Cardiac septum (tissue), 1 donor: Measurements from ENCODE around the gene IGFBPL1. TPM values are rescaled to one million over a fixed set of nuclear protein-coding genes. Genes with fewer than 3 reads are reported as not detected.
"Not testable (repeated sequence)": the region's sequence is repeated elsewhere in the genome, so short reads cannot be mapped to it uniquely, and the experiment has no call there.

Source experiments
- DNase-seq: peaks from one replicate; pipeline ENCODE4 v3.0.0-alpha.2; 2020; ENCODE audit warnings: low spot score
- intact Hi-C: fragments of 100-400 bp; cut with DNase I; formaldehyde crosslinking; loops from one replicate; pipeline ENCODE4 v1.14.0; 2022
- total RNA-seq: library from RNA; stranded (reverse); fragmentation: NEBNext Ultra II Directional; extraction: Animal tissue kit (Norgen Biotek cat#: 25700); gene quantifications from one replicate; pipeline ENCODE4 v1.2.1, GENCODE V29; 2021
- donor health status: DM: no; HTN: no; CAD: no.

The IGFBPL1 gene
- total RNA-seq, 1 donor from 2014 or later: 0.30 TPM

GRCh38 chr9:38405785-38406184, 18.5 kb downstream of the IGFBPL1 start:
- intact Hi-C loops: no loop called here
- no peak for DNase-seq

- intact Hi-C loops: loop anchor here (5.0 kb wide), 1 partner anchor 657 kb away; no protein-coding TSS in a partner anchor
- no peak for DNase-seq
Observed at GRCh38 chr9:38404314-38404713, 19.9 kb downstream of the IGFBPL1 start.

GRCh38 chr9:38401994-38402393, 22.3 kb downstream of the IGFBPL1 start:
- intact Hi-C loops: loop anchor here (5.0 kb wide), 1 partner anchor 655 kb away; no protein-coding TSS in a partner anchor
- no peak for DNase-seq

GRCh38 chr9:38399191-38399590, 25.1 kb downstream of the IGFBPL1 start:
- DNase-seq, intact Hi-C loops: not testable (repeated sequence)

GRCh38 chr9:38396371-38396671, 27.9 kb downstream of the IGFBPL1 start:
- intact Hi-C loops: no loop called here
- no peak for DNase-seq

- intact Hi-C loops: no loop called here
- no peak for DNase-seq
Observed at GRCh38 chr9:38395653-38396370, 28.4 kb downstream of the IGFBPL1 start.

- DNase-seq: no peak
- intact Hi-C loops: no loop called here
Observed at GRCh38 chr9:38394416-38394815, 29.8 kb downstream of the IGFBPL1 start.

- DNase-seq: no peak
- intact Hi-C loops: no loop called here
Observed at GRCh38 chr9:38393128-38393796, 31.0 kb downstream of the IGFBPL1 start.

- peak; percentile 95 for DNase-seq
- intact Hi-C loops: no loop called here
Observed at GRCh38 chr9:38392235-38393127, 31.8 kb downstream of the IGFBPL1 start, which contains the start of gene ALDH1B1. TSS of gene ALDH1B1 (plus strand) at chr9:38392702. CDS start at chr9:38395749, 3,047 bp downstream.

GRCh38 chr9:38391278-38392118, 32.8 kb downstream of the IGFBPL1 start:
- no peak for DNase-seq
- intact Hi-C loops: no loop called here

GRCh38 chr9:38390851-38391250, 33.4 kb downstream of the IGFBPL1 start:
- DNase-seq: peak; percentile 35
- intact Hi-C loops: no loop called here

- DNase-seq: no peak
- intact Hi-C loops: no loop called here
Observed at GRCh38 chr9:38390442-38390841, 33.8 kb downstream of the IGFBPL1 start.

GRCh38 chr9:38389313-38389712, 34.9 kb downstream of the IGFBPL1 start:
- DNase-seq: no peak
- intact Hi-C loops: no loop called here

- DNase-seq: peak; percentile 57
- intact Hi-C loops: no loop called here
Observed at GRCh38 chr9:38388283-38389223, 35.7 kb downstream of the IGFBPL1 start.

- intact Hi-C loops: no loop called here
- peak; percentile 43 for DNase-seq
Observed at GRCh38 chr9:38387751-38388150, 36.5 kb downstream of the IGFBPL1 start.

- DNase-seq: no peak
- intact Hi-C loops: no loop called here
Observed at GRCh38 chr9:38387066-38387465, 37.2 kb downstream of the IGFBPL1 start.

- DNase-seq: no peak
- intact Hi-C loops: no loop called here
Observed at GRCh38 chr9:38386319-38386895, 37.8 kb downstream of the IGFBPL1 start.

- intact Hi-C loops: no loop called here
- DNase-seq: peak; percentile 59
Observed at GRCh38 chr9:38385896-38386295, 38.4 kb downstream of the IGFBPL1 start.
